Neural cell (in vitro differentiated cells): ENCODE data around the gene CBR4. TPM values are rescaled to one million over a fixed set of nuclear protein-coding genes. Genes with fewer than 3 reads are reported as not detected.
"Not testable (repeated sequence)": the region's sequence is repeated elsewhere in the genome, so short reads cannot be mapped to it uniquely, and the experiment has no call there.

Source experiments
- H2AFZ ChIP-seq: fragments of 200-600, 300-800 bp; sonication (generic), shearing (Covaris generic); 2 replicates; pipeline ENCODE4 v1.6.0; 2014; ENCODE audit warnings: low read depth, mild to moderate bottlenecking, antibody characterized with exemption, low read length, moderate library complexity
- H3F3A ChIP-seq: fragments of 200-600 bp; shearing (Covaris generic); 2 replicates; pipeline ENCODE4 v1.6.1; 2016; ENCODE audit warnings: mild to moderate bottlenecking, moderate library complexity, mixed read lengths, antibody characterized with exemption, low read length; ENCODE audit not compliant: insufficient read depth, poor library complexity, severe bottlenecking
- H3K27ac ChIP-seq: fragments of 200-600, 300-800 bp; sonication (generic), shearing (Covaris generic); 2 replicates; pipeline ENCODE4 v1.5.1; 2014; ENCODE audit warnings: mild to moderate bottlenecking, low read length, moderate library complexity
- H3K27me3 ChIP-seq: fragments of 300-800, 200-600 bp; sonication (generic), shearing (Covaris generic); 2 replicates; pipeline ENCODE4 v1.6.0; 2014; ENCODE audit warnings: mild to moderate bottlenecking, low read depth, low read length, moderate library complexity; ENCODE audit not compliant: insufficient read depth
- H3K36me3 ChIP-seq: fragments of 300-800, 200-600 bp; sonication (generic), shearing (Covaris generic); 2 replicates; pipeline ENCODE4 v1.5.1; 2014; ENCODE audit warnings: mild to moderate bottlenecking, antibody characterized with exemption, low read length, moderate library complexity; ENCODE audit not compliant: insufficient read depth
- H3K4me2 ChIP-seq: fragments of 300-800, 200-600 bp; sonication (generic), shearing (Covaris generic); 2 replicates; pipeline ENCODE4 v1.6.0; 2014; ENCODE audit warnings: mild to moderate bottlenecking, low read length
- H3K4me3 ChIP-seq: fragments of 300-800, 200-600 bp; sonication (generic), shearing (Covaris generic); 2 replicates; pipeline ENCODE4 v1.5.1; 2014; ENCODE audit warnings: mild to moderate bottlenecking, low read length, moderate library complexity
- H3K79me2 ChIP-seq: fragments of 200-600 bp; shearing (Covaris generic); replicated peaks from 2 replicates; pipeline ENCODE4 v1.6.0; 2014; ENCODE audit warnings: mild to moderate bottlenecking, low read length, moderate library complexity; ENCODE audit not compliant: insufficient read depth
- H3K9ac ChIP-seq: fragments of 300-800, 200-600 bp; sonication (generic), shearing (Covaris generic); 2 replicates; pipeline ENCODE4 v1.6.1; 2016; ENCODE audit warnings: mild to moderate bottlenecking, low read length, mixed read lengths
- H3K9me2 ChIP-seq: fragments of 200-600 bp; shearing (Covaris generic); 2 replicates; pipeline ENCODE4 v1.6.1; 2016; ENCODE audit warnings: mild to moderate bottlenecking, low read length, mixed read lengths; ENCODE audit not compliant: insufficient read depth
- H3K9me3 ChIP-seq: fragments of 200-600, 300-800 bp; sonication (generic), shearing (Covaris generic); 2 replicates; pipeline ENCODE4 v1.6.1; 2016; ENCODE audit warnings: mild to moderate bottlenecking, mixed run types, low read length, moderate library complexity, mixed read lengths
- H4K20me1 ChIP-seq: fragments of 200-600 bp; shearing (Covaris generic); 2 replicates; pipeline ENCODE4 v1.6.1; 2016; ENCODE audit warnings: mild to moderate bottlenecking, mixed run types; ENCODE audit not compliant: insufficient read depth
- EP300 ChIP-seq: fragments of 450-650 bp; conservative IDR thresholded peaks from 2 replicates; pipeline ENCODE4 v1.6.1; 2014; ENCODE audit warnings: antibody characterized with exemption, mild to moderate bottlenecking, moderate library complexity; ENCODE audit not compliant: poor library complexity, severe bottlenecking
- EZH2 ChIP-seq: fragments of 200-600, 300-800 bp; shearing (Covaris generic), sonication (generic); IDR thresholded peaks from 2 replicates; pipeline ENCODE4 v1.6.1; 2014; ENCODE audit warnings: antibody characterized with exemption, low read length, borderline replicate concordance, mild to moderate bottlenecking; ENCODE audit not compliant: insufficient read depth, poor library complexity, severe bottlenecking
- MXI1 ChIP-seq: fragments of 450-650 bp; conservative IDR thresholded peaks from 2 replicates; pipeline ENCODE4 v1.6.1; 2014; ENCODE audit warnings: antibody characterized with exemption, mild to moderate bottlenecking; ENCODE audit not compliant: poor library complexity, severe bottlenecking
- POLR2AphosphoS5 ChIP-seq: IDR thresholded peaks from 2 replicates; pipeline ENCODE4 v1.6.1; 2012
- RAD21 ChIP-seq: fragments of 450-650 bp; conservative IDR thresholded peaks from 2 replicates; pipeline ENCODE4 v1.6.1; 2014; ENCODE audit warnings: antibody characterized with exemption, mild to moderate bottlenecking, moderate library complexity
- REST ChIP-seq: IDR thresholded peaks from 2 replicates; pipeline ENCODE4 v1.6.1; 2012; ENCODE audit warnings: borderline replicate concordance
- SMC3 ChIP-seq: fragments of 450-650 bp; conservative IDR thresholded peaks from 2 replicates; pipeline ENCODE4 v1.6.1; 2014; ENCODE audit warnings: antibody characterized with exemption, mild to moderate bottlenecking, moderate library complexity; ENCODE audit not compliant: poor library complexity
- TAF1 ChIP-seq: IDR thresholded peaks from 2 replicates; pipeline ENCODE4 v1.6.1; 2012; ENCODE audit warnings: low read depth
- polyA plus RNA-seq: library from polyadenylated mRNA; depleted of rRNA; stranded (reverse); fragments of >200 nt; gene quantifications from 2 replicates; pipeline ENCODE4 v1.2.3, GENCODE V29; 2014
- TF ChIP-seq, protein P1 (sequence below): fragments of 450-650 bp; IDR thresholded peaks from 2 replicates; pipeline ENCODE4 v1.5.1; 2014; ENCODE audit warnings: antibody characterized with exemption, mild to moderate bottlenecking, moderate library complexity; ENCODE audit not compliant: poor library complexity, severe bottlenecking

CBR4 gene
- polyA plus RNA-seq, 1 donor from 2014 or later = 32.2 TPM

GRCh38 chr4:169035871-169036620 lies 26.0 kb upstream of the CBR4 start:
- H3K9me2 ChIP-seq, H3K4me3 ChIP-seq, H3K79me2 ChIP-seq, H3K27me3 ChIP-seq, H3F3A ChIP-seq, H3K9me3 ChIP-seq, H3K9ac ChIP-seq, H4K20me1 ChIP-seq, H3K4me2 ChIP-seq, H2AFZ ChIP-seq, H3K36me3 ChIP-seq, H3K27ac ChIP-seq: not testable (repeated sequence)

DNA sequence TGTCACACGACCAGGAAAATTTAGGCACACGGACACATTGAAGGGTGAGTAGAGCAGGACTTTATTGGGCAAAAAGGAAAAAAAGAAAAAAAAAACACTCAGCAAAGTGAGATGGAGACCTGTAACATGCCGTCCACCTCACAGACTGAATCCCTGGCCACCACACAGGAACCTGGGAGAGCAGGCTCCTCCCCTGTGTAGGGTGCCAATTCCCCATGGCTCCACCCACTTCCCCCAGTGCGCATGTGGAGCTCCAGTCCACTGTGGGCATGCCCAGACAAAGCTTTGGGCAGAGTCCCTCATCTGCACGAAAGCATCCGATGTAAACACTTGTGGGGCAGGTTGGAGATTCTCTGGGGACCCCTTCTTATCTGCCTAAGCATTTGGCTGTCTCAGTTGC lies 23.6 kb upstream of the CBR4 start:
- Histone ChIP-seq H3K9me2 (no peaks in the 10 kb centered on the region), H3K4me3 (no peak overlapping the region), H3K9ac (no peak overlapping the region), H3K4me2 (no peak overlapping the region), H3K27ac (no peak overlapping the region), H2AFZ (no peak overlapping the region), H3K79me2 (no peaks in the 10 kb centered on the region), H3K9me3 (no peaks in the 10 kb centered on the region), H3K36me3 (no peaks in the 10 kb centered on the region), H3K27me3 (no peaks in the 10 kb centered on the region), H4K20me1 (no peaks in the 10 kb centered on the region), H3F3A (no peaks in the 10 kb centered on the region)
- no peak for TF ChIP-seq EZH2
- TF ChIP-seq RAD21 = no peak
- TF ChIP-seq TAF1 = no peak
- no peak for TF ChIP-seq EP300
- TF ChIP-seq, protein P1, sequence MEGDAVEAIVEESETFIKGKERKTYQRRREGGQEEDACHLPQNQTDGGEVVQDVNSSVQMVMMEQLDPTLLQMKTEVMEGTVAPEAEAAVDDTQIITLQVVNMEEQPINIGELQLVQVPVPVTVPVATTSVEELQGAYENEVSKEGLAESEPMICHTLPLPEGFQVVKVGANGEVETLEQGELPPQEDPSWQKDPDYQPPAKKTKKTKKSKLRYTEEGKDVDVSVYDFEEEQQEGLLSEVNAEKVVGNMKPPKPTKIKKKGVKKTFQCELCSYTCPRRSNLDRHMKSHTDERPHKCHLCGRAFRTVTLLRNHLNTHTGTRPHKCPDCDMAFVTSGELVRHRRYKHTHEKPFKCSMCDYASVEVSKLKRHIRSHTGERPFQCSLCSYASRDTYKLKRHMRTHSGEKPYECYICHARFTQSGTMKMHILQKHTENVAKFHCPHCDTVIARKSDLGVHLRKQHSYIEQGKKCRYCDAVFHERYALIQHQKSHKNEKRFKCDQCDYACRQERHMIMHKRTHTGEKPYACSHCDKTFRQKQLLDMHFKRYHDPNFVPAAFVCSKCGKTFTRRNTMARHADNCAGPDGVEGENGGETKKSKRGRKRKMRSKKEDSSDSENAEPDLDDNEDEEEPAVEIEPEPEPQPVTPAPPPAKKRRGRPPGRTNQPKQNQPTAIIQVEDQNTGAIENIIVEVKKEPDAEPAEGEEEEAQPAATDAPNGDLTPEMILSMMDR = no peak
- no peak for TF ChIP-seq REST
- no peak for TF ChIP-seq MXI1
- no peak for TF ChIP-seq POLR2AphosphoS5
- no peak for TF ChIP-seq SMC3
